IMR-90 (cell line): Measurements from ENCODE around the gene ADAMTSL2. TPM values are rescaled to one million over a fixed set of nuclear protein-coding genes. Genes with fewer than 3 reads are reported as not detected.

Source experiments
- ATAC-seq: fragments of 200-7000 bp; cut with Tn5 transposase; 2 replicates; pipeline ENCODE4 v1.9.1; 2020; ENCODE audit warnings: low read depth, mild to moderate bottlenecking, moderate library complexity
- BruUV-seq: library from RNA; stranded (reverse); fragments of 400-500 nt; replicated peaks from 2 replicates; lab custom pipeline; 2021; lab: Mats Ljungman, UMichigan
- CTCF ChIA-PET: fragments of 300-600 bp; formaldehyde crosslinking; extraction: SDS; loops from one replicate; lab custom pipeline; 2021; ENCODE audit warnings: antibody characterized with exemption; lab: Yijun Ruan, JAX
- POLR2A ChIA-PET: fragments of 300-600 bp; sonication (Branson Sonifier 250); formaldehyde crosslinking; loops from one replicate; lab custom pipeline; 2022; ENCODE audit warnings: antibody characterized with exemption; ENCODE audit not compliant: unreplicated experiment; lab: Charles Lee
- DNase-seq: peaks from one replicate; pipeline ENCODE4 v3.0.0; 2013
- H2AFZ ChIP-seq: replicated peaks from 2 replicates; pipeline ENCODE3; 2013; ENCODE audit warnings: low read length, mild to moderate bottlenecking; ENCODE audit not compliant: poor library complexity
- H2AK5ac ChIP-seq: 2 replicates; pipeline ENCODE4 v1.6.1; 2013; ENCODE audit warnings: low read depth, low read length, inconsistent platforms
- H2AK9ac ChIP-seq: replicated peaks from 2 replicates; pipeline ENCODE3; 2013; ENCODE audit warnings: mild to moderate bottlenecking, low read depth, low read length, moderate library complexity; ENCODE audit not compliant: poor library complexity
- H2BK120ac ChIP-seq: 2 replicates; pipeline ENCODE4 v1.6.1; 2013; ENCODE audit warnings: low read depth, low read length, inconsistent platforms
- H2BK15ac ChIP-seq: 3 replicates; pipeline ENCODE4 v1.6.1; 2013; ENCODE audit warnings: low read depth, low read length, inconsistent platforms
- H2BK20ac ChIP-seq: 2 replicates; pipeline ENCODE4 v1.6.1; 2013; ENCODE audit warnings: low read depth, mild to moderate bottlenecking, inconsistent platforms, low read length, moderate library complexity
- H2BK5ac ChIP-seq: 2 replicates; pipeline ENCODE4 v1.6.1; 2013; ENCODE audit warnings: mild to moderate bottlenecking, low read depth, low read length, inconsistent platforms; ENCODE audit not compliant: poor library complexity, severe bottlenecking
- H3K14ac ChIP-seq: replicated peaks from 2 replicates; pipeline ENCODE4 v1.6.1; 2013; ENCODE audit warnings: low read depth, low read length, inconsistent platforms
- H3K18ac ChIP-seq: 2 replicates; pipeline ENCODE4 v1.6.1; 2013; ENCODE audit warnings: low read depth, low read length, control low read depth
- H3K23ac ChIP-seq: 2 replicates; pipeline ENCODE4 v1.6.1; 2013; ENCODE audit warnings: low read depth, low read length, inconsistent platforms
- H3K27ac ChIP-seq: 2 replicates; pipeline ENCODE4 v1.5.1; 2013; ENCODE audit warnings: mild to moderate bottlenecking, control low read depth, low read length; ENCODE audit not compliant: insufficient read depth
- H3K27me3 ChIP-seq: 2 replicates; pipeline ENCODE4 v1.6.1; 2013; ENCODE audit warnings: low read length; ENCODE audit not compliant: control insufficient read depth, insufficient read depth
- H3K36me3 ChIP-seq: 2 replicates; pipeline ENCODE4 v1.6.1; 2013; ENCODE audit warnings: low read length, mixed read lengths; ENCODE audit not compliant: control insufficient read depth, insufficient read depth
- H3K4ac ChIP-seq: 2 replicates; pipeline ENCODE4 v1.6.1; 2013; ENCODE audit warnings: low read depth, low read length, inconsistent platforms
- H3K4me1 ChIP-seq: 2 replicates; pipeline ENCODE4 v1.6.1; 2013; ENCODE audit warnings: low read length, mixed read lengths; ENCODE audit not compliant: control insufficient read depth, insufficient read depth
- H3K4me2 ChIP-seq: 2 replicates; pipeline ENCODE4 v1.6.1; 2013; ENCODE audit warnings: low read depth, mild to moderate bottlenecking, control low read depth, low read length, moderate library complexity
- H3K4me3 ChIP-seq: 2 replicates; pipeline ENCODE4 v1.5.1; 2013; ENCODE audit warnings: low read depth, mild to moderate bottlenecking, control low read depth, low read length, moderate library complexity; ENCODE audit not compliant: insufficient read depth
- H3K56ac ChIP-seq: 2 replicates; pipeline ENCODE4 v1.6.1; 2013; ENCODE audit warnings: low read length, inconsistent platforms; ENCODE audit not compliant: insufficient read depth; ENCODE audit errors: extremely low read depth
- H3K79me1 ChIP-seq, 2 experiments: 2 replicates each; pipeline ENCODE4 v1.6.1; 2013; ENCODE audit warnings: low read length in 2 of 2, inconsistent platforms in 1 of 2, low read depth in 1 of 2
- H3K9ac ChIP-seq: 2 replicates; pipeline ENCODE4 v1.6.1; 2013; ENCODE audit warnings: low read depth, low read length, control low read depth
- H3K9me1 ChIP-seq: 2 replicates; pipeline ENCODE4 v1.6.1; 2013; ENCODE audit warnings: low read length, inconsistent platforms; ENCODE audit not compliant: insufficient read depth
- H3K9me3 ChIP-seq: 2 replicates; pipeline ENCODE4 v1.6.1; 2013; ENCODE audit warnings: low read length; ENCODE audit not compliant: control insufficient read depth, insufficient read depth
- H4K20me1 ChIP-seq: 2 replicates; pipeline ENCODE4 v1.6.1; 2013; ENCODE audit warnings: low read length, inconsistent platforms; ENCODE audit not compliant: insufficient read depth
- H4K5ac ChIP-seq: 2 replicates; pipeline ENCODE4 v1.6.1; 2013; ENCODE audit warnings: mild to moderate bottlenecking, low read depth, low read length, control low read depth
- H4K8ac ChIP-seq, 2 experiments: 2 replicates each; pipeline ENCODE4 v1.6.1; 2013; ENCODE audit warnings: low read depth in 2 of 2, low read length in 2 of 2, control low read depth in 1 of 2, inconsistent platforms in 1 of 2
- H4K91ac ChIP-seq: 2 replicates; pipeline ENCODE4 v1.6.1; 2013; ENCODE audit warnings: low read depth, low read length, inconsistent platforms; ENCODE audit not compliant: insufficient read depth
- CEBPB ChIP-seq: IDR thresholded peaks from 2 replicates; pipeline ENCODE4 v1.6.1; 2012; ENCODE audit warnings: low read depth, low read length, improper control_type of control experiment
- CHD1 ChIP-seq: IDR thresholded peaks from 2 replicates; pipeline ENCODE4 v1.6.1; 2012; ENCODE audit warnings: low read depth, low read length, improper control_type of control experiment
- CTCF ChIP-seq: conservative IDR thresholded peaks from 2 replicates; pipeline ENCODE4 v1.5.1; 2012; ENCODE audit warnings: mild to moderate bottlenecking, low read depth, low read length, improper control_type of control experiment
- ELK1 ChIP-seq: fragments of 150-350 bp; IDR thresholded peaks from 2 replicates; pipeline ENCODE4 v1.6.1; 2016; ENCODE audit warnings: low read depth, mild to moderate bottlenecking, low read length, moderate library complexity, borderline replicate concordance
- MAFK ChIP-seq: IDR thresholded peaks from 2 replicates; pipeline ENCODE4 v1.6.1; 2012; ENCODE audit warnings: low read depth, low read length, improper control_type of control experiment
- NFE2L2 ChIP-seq: fragments of 150-350 bp; IDR thresholded peaks from 2 replicates; pipeline ENCODE4 v1.6.1; 2016; ENCODE audit warnings: low read depth, mild to moderate bottlenecking, low read length
- POLR2A ChIP-seq: IDR thresholded peaks from 2 replicates; pipeline ENCODE4 v1.6.1; 2012; ENCODE audit warnings: mild to moderate bottlenecking, low read depth, low read length
- RAD21 ChIP-seq: IDR thresholded peaks from 2 replicates; pipeline ENCODE4 v1.6.1; 2012; ENCODE audit warnings: low read length, improper control_type of control experiment
- RFX5 ChIP-seq: IDR thresholded peaks from 2 replicates; pipeline ENCODE4 v1.8.0; 2012; ENCODE audit warnings: low read depth, mild to moderate bottlenecking, low read length, moderate library complexity
- WGBS, 2 experiments: methylation state at CpG; one replicate each; pipeline versions ENCODE4 v1.1.5 to v1.1.7; 2013; ENCODE audit warnings: missing lambda C conversion rate in 2 of 2; ENCODE audit not compliant: insufficient read length in 1 of 2; ENCODE audit errors: extremely low coverage in 2 of 2; 5-methylcytosine and 5-hydroxymethylcytosine counted together
- dilution Hi-C: fragments of 300-500 bp; cut with HindIII; formaldehyde crosslinking; loops from one replicate; pipeline ENCODE4 v1.14.3; 2018; ENCODE audit warnings: low sequenced_read_pairs; ENCODE audit not compliant: unreplicated experiment
- in situ Hi-C: fragments of 300-500 bp; cut with MboI; formaldehyde crosslinking; loops from 3 replicates; pipeline ENCODE4 v1.14.3; 2019; ENCODE audit warnings: low sequenced_read_pairs, inconsistent platforms, mixed read lengths
- intact Hi-C: fragments of 100-400 bp; cut with micrococcal nuclease; formaldehyde crosslinking; loops from 2 replicates; pipeline ENCODE4 v1.10.0; 2022
- polyA plus RNA-seq, 3 experiments: library from polyadenylated mRNA; depleted of rRNA; stranded (reverse); fragments of >200 nt; gene quantifications; 2 replicates each; pipeline ENCODE4 v1.2.3, GENCODE V29; 2012; ENCODE audit warnings: low replicate concordance in 1 of 3
- total RNA-seq: library from RNA; depleted of rRNA; stranded (reverse); fragments of >200 nt; gene quantifications from 2 replicates; pipeline ENCODE4 v1.2.3, GENCODE V29; 2012

ADAMTSL2 gene
- total and polyA plus RNA-seq, 2 of the 4 experiments (the other 2 are of a cell fraction): not detected

- no peak overlapping the region for H2BK15ac ChIP-seq
- H2AFZ ChIP-seq: no peak overlapping the region
- H3K56ac ChIP-seq: no peak overlapping the region
- peak; percentile 12 for DNase-seq
- H3K23ac ChIP-seq: no peak overlapping the region
- intact Hi-C loops (no loop called here), in situ Hi-C loops (no loop called here), dilution Hi-C loops (no loop called here)
- H3K27ac ChIP-seq: no peak overlapping the region
- H4K8ac ChIP-seq: no peak overlapping the region
- H2AK5ac ChIP-seq: no peak overlapping the region
- H3K27me3 ChIP-seq: peaks cover 15% of the 10 kb centered on the region; the same call in 1 of the 2 replicates
- H3K4me2 ChIP-seq: no peak overlapping the region
- 58% methylated on average over 10 of the region's 23 CpGs; no CpG with 5 or more reads in 1 of the 2 experiments for WGBS, 2 experiments
- CTCF ChIA-PET: no interaction called here
- TF ChIP-seq MAFK (no peak), RFX5 (no peak), CHD1 (no peak), CTCF (no peak), NFE2L2 (no peak), POLR2A (no peak), ELK1 (no peak), CEBPB (no peak), RAD21 (no peak)
- H3K14ac ChIP-seq: no peak overlapping the region
- peaks cover 10% of the 10 kb centered on the region for H3K9me3 ChIP-seq
- H3K4me3 ChIP-seq: no peak overlapping the region
- no peaks in the 10 kb centered on the region for H3K36me3 ChIP-seq
- H3K9ac ChIP-seq: no peak overlapping the region
- H3K18ac ChIP-seq: no peak overlapping the region
- no peaks in the 10 kb centered on the region for H3K79me1 ChIP-seq
- H4K20me1 ChIP-seq: no peaks in the 10 kb centered on the region
- H4K5ac ChIP-seq: no peak overlapping the region
- no peak overlapping the region for H2BK5ac ChIP-seq
- H2AK9ac ChIP-seq: peak overlapping the region; percentile 33
- H4K91ac ChIP-seq: no peak overlapping the region
- no peak overlapping the region for H3K4ac ChIP-seq
- BruUV-seq: no TSS peak
- H2BK120ac ChIP-seq: no peak overlapping the region
- POLR2A ChIA-PET: no interaction called here
- H3K9me1 ChIP-seq: peaks cover 6% of the 10 kb centered on the region; the same call in 1 of the 2 replicates
- no peak overlapping the region for H2BK20ac ChIP-seq
- ATAC-seq: no peak; the same call in 1 of the 2 replicates
- H3K4me1 ChIP-seq: peaks cover 10% of the 10 kb centered on the region; the same call in 1 of the 2 replicates
These were observed 28.4 kb upstream of the ADAMTSL2 start for GRCh38 chr9:133505901-133506652.
